HepG2 (cell line): ENCODE data around the gene NELFB. TPM values are rescaled to one million over a fixed set of nuclear protein-coding genes. Genes with fewer than 3 reads are reported as not detected.
A peak's percentile ranks its signal among the peaks of the same experiment; 100 is the strongest.

Experiments
- ARID5B ChIP-seq: IDR thresholded peaks from 2 replicates; pipeline ENCODE4 v1.4.0; 2020; ENCODE audit warnings: mild to moderate bottlenecking, missing genetic modification reagents
- ATAD3A ChIP-seq: sonication (generic); formaldehyde crosslinking; IDR thresholded peaks from 2 replicates; pipeline ENCODE4 v1.4.0; 2020; ENCODE audit warnings: missing genetic modification reagents
- BRD4 ChIP-seq: sonication (generic); formaldehyde crosslinking; IDR thresholded peaks from 2 replicates; pipeline ENCODE4 v1.4.0; 2020; ENCODE audit warnings: missing genetic modification reagents
- EEA1 ChIP-seq: sonication (generic); formaldehyde crosslinking; IDR thresholded peaks from 2 replicates; pipeline ENCODE4 v1.5.1; 2020; ENCODE audit warnings: mild to moderate bottlenecking, missing genetic modification reagents, borderline replicate concordance
- EP300 ChIP-seq, 3 experiments: sonication (generic) in 1 of 3; formaldehyde crosslinking in 1 of 3; IDR thresholded peaks; 2 replicates each; pipeline versions ENCODE4 v1.5.1 to v1.6.1; 2011 to 2020; ENCODE audit warnings: low read depth in 2 of 3, low read length in 2 of 3, borderline replicate concordance in 1 of 3, improper control_type of control experiment in 1 of 3, mild to moderate bottlenecking in 1 of 3, missing genetic modification reagents in 1 of 3, moderate library complexity in 1 of 3
- GFI1 ChIP-seq: sonication (generic); formaldehyde crosslinking; IDR thresholded peaks from 2 replicates; pipeline ENCODE4 v1.5.0; 2020; ENCODE audit warnings: missing genetic modification reagents, mild to moderate bottlenecking, borderline replicate concordance
- KDM2A ChIP-seq: sonication (generic); formaldehyde crosslinking; IDR thresholded peaks from 2 replicates; pipeline ENCODE4 v1.4.0; 2020; ENCODE audit warnings: low read depth, missing genetic modification reagents, borderline replicate concordance
- KDM5A ChIP-seq: fragments of 200-600 bp; sonication (generic); IDR thresholded peaks from 2 replicates; pipeline ENCODE4 v1.7.0; 2018; ENCODE audit warnings: antibody characterized with exemption, mild to moderate bottlenecking, low read length, borderline replicate concordance
- RFXANK ChIP-seq: IDR thresholded peaks from 2 replicates; pipeline ENCODE4 v1.6.1; 2016
- TBX3 ChIP-seq: fragments of 450-650 bp; IDR thresholded peaks from 2 replicates; pipeline ENCODE4 v1.6.1; 2017; ENCODE audit warnings: antibody characterized with exemption, mild to moderate bottlenecking, inconsistent platforms, borderline replicate concordance
- ZFP36L1 ChIP-seq: sonication (generic); formaldehyde crosslinking; IDR thresholded peaks from 2 replicates; pipeline ENCODE4 v1.8.0; 2022; ENCODE audit warnings: mild to moderate bottlenecking, missing genetic modification reagents, moderate library complexity
- ZFP41 ChIP-seq: sonication (generic); formaldehyde crosslinking; IDR thresholded peaks from 2 replicates; pipeline ENCODE4 v1.4.0; 2020; ENCODE audit warnings: mild to moderate bottlenecking, missing genetic modification reagents, borderline replicate concordance
- ZFP90 ChIP-seq: sonication (generic); formaldehyde crosslinking; IDR thresholded peaks from 2 replicates; pipeline ENCODE4 v1.8.0; 2022; ENCODE audit warnings: missing genetic modification reagents, mild to moderate bottlenecking, inconsistent platforms, borderline replicate concordance
- ZNF572 ChIP-seq: sonication (generic); formaldehyde crosslinking; IDR thresholded peaks from 2 replicates; pipeline ENCODE4 v1.5.1; 2020; ENCODE audit warnings: mild to moderate bottlenecking, missing genetic modification reagents
- ZNF639 ChIP-seq: conservative IDR thresholded peaks from 2 replicates; pipeline ENCODE4 v1.6.1; 2018; ENCODE audit warnings: missing genetic modification reagents
- ZNF710 ChIP-seq: sonication (generic); formaldehyde crosslinking; IDR thresholded peaks from 2 replicates; pipeline ENCODE4 v1.5.0; 2020; ENCODE audit warnings: mild to moderate bottlenecking, missing genetic modification reagents, borderline replicate concordance
- ZNF713 ChIP-seq: sonication (generic); formaldehyde crosslinking; IDR thresholded peaks from 2 replicates; pipeline ENCODE4 v1.4.0; 2020; ENCODE audit warnings: mild to moderate bottlenecking, missing genetic modification reagents
- ZNF790 ChIP-seq: sonication (generic); formaldehyde crosslinking; IDR thresholded peaks from 2 replicates; pipeline ENCODE4 v1.8.0; 2022; ENCODE audit warnings: missing genetic modification reagents, mild to moderate bottlenecking, borderline replicate concordance
- ZSCAN5A ChIP-seq: sonication (generic); formaldehyde crosslinking; IDR thresholded peaks from 2 replicates; pipeline ENCODE4 v1.8.0; 2022; ENCODE audit warnings: mild to moderate bottlenecking, missing genetic modification reagents, borderline replicate concordance
- polyA plus RNA-seq, 8 experiments: library from polyadenylated mRNA; depleted of rRNA in 3 of 8; stranded (reverse) in 7 of 8; unstranded in 1 of 8; fragments of >200 nt; fragmentation: Illumina TruSeq in 4 of 8; extraction: Trizol in 4 of 8; gene quantifications; 2 replicates each; pipeline versions ENCODE4 v1.2.1 to v1.2.3, GENCODE V29; 2011 to 2016; ENCODE audit warnings: low read depth in 4 of 8, missing spikeins in 1 of 8, mixed read lengths in 1 of 8; ENCODE audit not compliant: insufficient read depth in 1 of 8
- total RNA-seq, 5 experiments: library from RNA; depleted of rRNA; stranded (reverse); fragments of >200 nt; fragmentation: Illumina TruSeq; extraction: Trizol; gene quantifications; 2 replicates each; pipeline ENCODE4 v1.2.3, GENCODE V29; 2016; ENCODE audit warnings: low read depth in 1 of 5

The NELFB gene
- total and polyA plus RNA-seq, 2 of the 13 experiments (the other 11 are each of a cell fraction or from before 2014, with no cell fraction given): 26.5 to 45.8 TPM

- TF ChIP-seq ARID5B (CRISPR knock-in tag) (no peak), BRD4 (CRISPR knock-in tag) (no peak), ZFP90 (CRISPR knock-in tag) (0 out of 2 replicates have a peak, but pooled peaks have one; percentile 19), ZNF713 (no peak), ZFP41 (CRISPR knock-in tag) (no peak), KDM5A (no peak), ZNF639 (CRISPR knock-in tag) (no peak), TBX3 (no peak), ATAD3A (CRISPR knock-in tag) (no peak), ZNF710 (CRISPR knock-in tag) (peak; percentile 37; the same call in 1 of the 2 replicates), GFI1 (CRISPR knock-in tag) (0 out of 2 replicates have a peak, but pooled peaks have one; percentile 29), ZSCAN5A (CRISPR knock-in tag) (no peak), ZNF790 (CRISPR knock-in tag) (no peak), KDM2A (CRISPR knock-in tag) (peak; percentile 60; the same call in 1 of the 2 replicates), EEA1 (CRISPR knock-in tag) (no peak), ZFP36L1 (CRISPR knock-in tag) (no peak), EP300 (IDR thresholded peaks at IDR 0.05; ENCODE audit: low read depth in 2 of 2, low read length in 2 of 2) (0 out of 4 replicates have a peak, but pooled peaks of 1 of the 2 experiments have one; percentile 17), EP300 (CRISPR knock-in tag; IDR thresholded peaks at IDR 0.05; ENCODE audit: borderline replicate concordance) (no peak), RFXANK (CRISPR knock-in tag) (no peak), ZNF572 (CRISPR knock-in tag) (no peak)
These were observed 21.6 kb downstream of the NELFB start (continued) for GRCh38 chr9:137276473-137277328.
